ENCODE data around the gene GSK3A.

GSK3A gene

GRCh38 chr19:42242512-42243409, at the start of gene GSK3A:
TSS of gene GSK3A (minus strand) at chr19:42242602. CDS start at chr19:42242465, 137 bp downstream.
- peak; percentile 81 to 91 for DNase-seq (ENCODE audit: low read depth in 2 of 2, low spot score in 1 of 2)

- DNase-seq (ENCODE audit: low read depth in 2 of 2, low spot score in 1 of 2), result no peak
Measured at GRCh38 chr19:42291435-42291810, 49.0 kb upstream of the GSK3A start.

- no peak for DNase-seq (ENCODE audit: low read depth in 2 of 2, low spot score in 1 of 2)
Measured at GRCh38 chr19:42290523-42291434, 48.4 kb upstream of the GSK3A start.

DNA sequence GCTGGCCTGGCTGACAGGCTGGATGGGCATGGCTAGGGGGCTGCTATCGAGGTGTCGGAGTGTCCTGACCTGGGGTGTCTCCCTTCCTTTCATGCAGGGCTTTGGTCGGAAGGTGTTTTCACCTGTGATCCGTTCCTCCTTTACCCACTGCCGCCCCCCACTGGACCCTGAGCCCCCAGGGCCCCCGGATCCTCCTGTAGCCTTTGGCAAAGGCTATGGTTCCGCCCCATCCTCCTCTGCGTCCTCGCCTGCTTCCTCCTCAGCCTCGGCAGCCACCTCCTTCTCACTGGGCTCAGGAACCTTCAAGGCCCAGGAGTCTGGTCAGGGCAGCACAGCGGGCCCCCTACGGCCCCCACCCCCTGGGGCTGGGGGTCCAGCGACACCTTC, 47.7 kb upstream of the GSK3A start:
- DNase-seq (ENCODE audit: low read depth in 2 of 2, low spot score in 1 of 2), result no peak

GRCh38 chr19:42289556-42290041, 47.2 kb upstream of the GSK3A start:
- no peak for DNase-seq (ENCODE audit: low read depth in 2 of 2, low spot score in 1 of 2)

- DNase-seq (ENCODE audit: low read depth in 2 of 2, low spot score in 1 of 2), result no peak
Measured at GRCh38 chr19:42288881-42289555, 46.6 kb upstream of the GSK3A start.

GRCh38 chr19:42288387-42288786, 46.0 kb upstream of the GSK3A start:
- no peak for DNase-seq (ENCODE audit: low read depth in 2 of 2, low spot score in 1 of 2)

GRCh38 chr19:42287827-42288107, 45.4 kb upstream of the GSK3A start:
- no peak for DNase-seq (ENCODE audit: low read depth in 2 of 2, low spot score in 1 of 2)

GRCh38 chr19:42287017-42287826, 44.8 kb upstream of the GSK3A start:
- no peak for DNase-seq (ENCODE audit: low read depth in 2 of 2, low spot score in 1 of 2)

DNA sequence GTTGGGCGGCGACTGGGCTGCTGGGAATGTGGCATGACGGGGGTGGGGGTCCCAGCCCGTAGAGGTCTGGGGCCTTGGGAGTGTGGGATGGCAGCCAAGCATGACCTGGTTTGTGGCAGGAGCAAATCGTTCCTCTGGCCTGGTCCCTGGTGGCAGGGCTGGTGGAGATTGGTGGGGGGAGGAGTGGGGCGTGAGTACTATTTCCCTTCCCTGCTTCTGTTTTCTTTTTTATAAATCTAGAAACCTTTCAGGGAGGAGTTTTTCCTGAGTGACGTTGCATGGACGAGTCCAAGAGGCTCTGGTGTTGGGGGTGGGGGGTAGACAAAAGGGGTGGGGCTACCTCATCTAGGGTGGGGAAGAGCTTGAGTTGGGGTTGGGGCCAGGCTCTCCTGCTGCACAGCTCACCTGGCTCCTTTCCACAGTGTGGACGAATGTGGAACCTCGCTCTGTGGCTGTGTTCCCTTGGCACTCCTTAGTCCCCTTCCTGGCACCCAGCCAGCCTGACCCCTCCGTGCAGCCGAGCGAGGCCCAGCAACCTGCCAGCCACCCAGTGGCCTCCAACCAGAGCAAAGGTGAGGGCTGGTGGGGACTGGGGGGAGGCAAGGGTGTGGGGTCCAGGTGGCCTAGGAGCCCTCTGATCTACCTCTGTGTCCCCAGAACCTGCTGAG, 44.1 kb upstream of the GSK3A start:
- no peak for DNase-seq (ENCODE audit: low read depth in 2 of 2, low spot score in 1 of 2)

DNA sequence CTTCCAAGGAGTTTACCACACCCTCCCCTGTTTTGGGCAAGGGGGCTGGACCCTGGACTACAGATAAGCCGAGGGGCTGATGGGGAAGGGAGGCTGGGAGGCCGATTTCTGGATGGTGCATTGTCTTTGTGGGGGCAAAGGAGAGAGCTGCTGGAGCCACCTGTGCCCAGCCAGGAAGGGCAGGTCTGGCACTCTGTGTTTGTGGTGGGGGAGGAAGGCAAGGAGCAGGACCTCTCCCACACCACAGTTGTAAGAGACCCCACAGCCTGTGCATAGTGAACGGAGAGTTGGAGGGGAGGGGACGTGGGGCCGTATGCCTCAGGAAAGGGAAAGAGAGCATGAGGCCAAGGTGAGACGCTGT, 43.6 kb upstream of the GSK3A start:
- no peak for DNase-seq (ENCODE audit: low read depth in 2 of 2, low spot score in 1 of 2)

DNA sequence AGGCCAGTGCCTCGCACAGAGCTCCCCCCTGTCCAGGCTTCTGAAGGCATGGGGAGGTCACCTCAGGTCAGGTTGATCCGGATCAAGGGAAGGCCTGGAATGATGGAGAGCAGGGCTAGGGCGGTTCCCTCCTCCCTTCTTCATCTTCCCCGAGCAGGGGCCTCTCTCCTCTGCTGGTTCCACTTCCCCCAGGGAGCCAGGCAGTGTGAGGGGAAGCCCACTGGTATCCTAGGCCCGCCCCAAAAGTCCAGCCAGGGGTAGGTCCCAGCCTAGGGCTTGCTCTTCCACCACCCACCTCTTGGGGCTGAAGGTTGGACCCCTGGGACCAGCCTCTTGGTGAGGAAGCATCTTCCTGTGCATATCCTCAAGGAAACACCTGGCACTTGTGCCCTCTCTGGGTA, 43.1 kb upstream of the GSK3A start:
- no peak for DNase-seq (ENCODE audit: low read depth in 2 of 2, low spot score in 1 of 2)

DNA sequence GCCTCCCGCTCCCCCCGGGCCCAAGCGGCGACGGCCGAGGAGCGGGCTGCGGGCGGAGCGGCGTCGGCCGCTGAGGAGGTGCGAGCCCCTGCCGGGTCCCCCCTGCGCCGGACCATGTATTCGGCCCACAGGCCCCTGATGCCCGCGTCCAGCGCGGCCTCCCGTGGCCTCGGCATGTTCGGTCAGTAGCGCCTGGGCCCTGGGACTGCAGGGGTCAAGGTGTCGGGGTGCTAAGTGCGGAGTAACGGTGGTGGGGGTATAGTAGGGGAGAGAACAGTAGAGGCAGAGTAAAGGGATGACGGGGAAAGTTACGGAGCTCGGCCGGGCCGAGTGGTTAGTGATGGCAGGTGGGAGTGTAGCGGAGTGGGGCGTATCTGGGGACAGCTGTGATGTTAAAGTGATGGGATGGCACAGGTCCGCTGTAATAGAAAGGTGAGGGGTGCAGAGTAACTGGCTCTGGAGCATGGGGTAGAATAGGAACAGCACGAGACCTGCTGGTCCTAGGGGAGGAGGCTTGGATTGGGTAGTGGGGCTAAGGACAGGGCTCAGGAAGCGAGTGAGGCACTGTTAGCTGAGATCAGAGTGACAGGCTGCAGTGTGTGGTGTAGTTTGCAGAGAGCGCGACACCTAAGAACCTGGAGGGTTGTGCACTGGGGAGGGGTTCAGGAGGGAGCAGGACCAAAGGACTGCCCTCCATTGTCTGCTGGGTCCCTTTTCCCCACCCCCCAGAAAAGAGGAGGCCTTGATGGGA, 42.4 kb upstream of the GSK3A start:
- no peak for DNase-seq (ENCODE audit: low read depth in 2 of 2, low spot score in 1 of 2)

- DNase-seq (ENCODE audit: low read depth in 2 of 2, low spot score in 1 of 2), result peak; percentile 53 to 71
Measured at GRCh38 chr19:42284066-42284501, 41.7 kb upstream of the GSK3A start.

DNA sequence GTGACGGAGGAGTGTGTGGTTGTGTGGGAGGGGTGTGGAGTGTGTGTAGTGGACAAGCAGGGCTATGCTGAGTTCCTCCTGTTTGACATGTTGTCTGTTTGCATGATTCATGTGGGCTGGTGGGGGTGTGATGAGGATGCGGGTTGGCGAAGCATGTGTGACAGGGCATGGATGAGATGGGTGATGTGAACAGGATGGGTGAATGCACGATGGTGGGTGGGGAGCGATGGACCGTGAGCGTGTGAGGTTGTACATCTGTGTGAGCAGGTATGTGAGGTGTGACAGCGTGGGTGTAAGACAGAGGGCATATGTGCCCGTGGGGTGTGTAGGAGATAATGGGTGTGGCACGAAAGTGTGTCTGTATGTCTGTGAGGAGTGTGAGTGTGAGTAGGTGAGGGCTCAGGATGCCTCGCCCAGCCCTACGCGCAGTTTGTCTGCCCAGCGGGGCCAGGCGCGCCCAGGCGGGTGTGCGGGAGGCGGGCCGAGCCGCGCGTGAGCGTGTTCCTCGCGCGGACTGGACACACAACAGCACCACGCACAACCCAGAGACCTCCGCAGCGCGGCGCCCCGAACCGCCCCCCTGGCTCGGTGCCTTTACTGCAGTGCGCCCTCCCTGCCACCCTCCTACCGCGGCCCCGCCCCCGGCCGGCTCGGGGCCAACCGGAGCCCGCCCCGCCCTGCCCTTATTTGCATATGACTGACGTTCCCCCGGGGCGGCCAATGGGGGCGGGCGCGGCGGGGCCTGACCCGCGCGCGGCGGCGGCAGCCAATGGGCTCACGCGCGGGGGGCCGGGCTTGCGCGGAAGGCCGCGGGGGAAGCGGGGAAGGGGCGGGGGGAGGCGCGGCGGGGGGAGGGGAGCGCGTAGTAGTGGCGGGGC, 41.0 kb upstream of the GSK3A start:
- peak; percentile 88 to 92 for DNase-seq (ENCODE audit: low read depth in 2 of 2, low spot score in 1 of 2)

- no peak for DNase-seq (ENCODE audit: low read depth in 2 of 2, low spot score in 1 of 2)
Measured at GRCh38 chr19:42282819-42283187, 40.4 kb upstream of the GSK3A start.

DNA sequence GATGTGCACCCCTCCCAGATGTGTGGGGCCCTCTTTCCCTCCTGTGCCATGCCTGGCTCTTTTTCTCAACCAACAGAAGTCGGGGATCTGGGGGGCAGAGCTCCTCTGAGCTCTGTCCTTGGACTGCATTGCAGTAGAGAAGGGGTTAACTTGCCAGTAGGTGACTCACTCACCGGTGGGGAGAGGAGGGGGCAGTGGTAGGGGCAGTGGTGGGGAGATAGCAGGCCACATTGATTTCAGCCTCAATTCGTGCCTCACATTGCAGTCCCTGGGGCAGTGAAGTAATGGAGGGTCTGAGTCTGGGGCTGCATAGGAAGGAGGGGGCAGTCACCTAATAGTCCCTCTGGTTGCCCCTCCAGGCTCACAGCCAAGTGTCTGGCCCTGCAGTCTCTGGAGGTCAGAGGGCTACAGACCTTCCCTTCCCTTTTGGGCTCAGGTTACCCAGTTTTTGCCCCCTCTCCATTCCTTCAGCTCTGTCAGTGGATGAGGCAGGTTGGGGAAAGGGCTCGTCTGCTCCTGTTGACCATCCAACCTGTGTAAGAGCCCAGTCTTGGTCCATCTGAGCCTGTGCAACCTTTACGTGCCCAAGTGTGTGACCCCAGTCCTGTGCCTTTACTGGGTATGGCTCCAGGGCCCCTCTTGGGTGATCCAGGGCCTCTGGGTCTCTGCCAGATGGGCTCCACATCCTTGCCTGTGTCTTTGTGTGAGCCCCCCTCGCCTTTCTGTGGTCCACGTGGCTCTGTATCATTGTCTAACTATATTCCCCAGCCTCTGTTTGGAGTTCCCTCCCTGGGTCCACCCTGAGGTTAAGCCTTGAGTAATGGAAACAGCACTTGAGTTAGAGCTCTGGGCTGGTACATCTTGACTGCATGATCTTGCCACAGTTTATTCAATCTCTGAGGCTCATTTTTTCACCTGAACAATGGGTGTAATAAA, 39.7 kb upstream of the GSK3A start:
- no peak for DNase-seq (ENCODE audit: low read depth in 2 of 2, low spot score in 1 of 2)

All from stimulated activated CD8-positive, alpha-beta memory T cell treated with anti-CD3 and anti-CD28 coated beads, Interleukin-4, amount 100 ng/mL, for 1 hour (primary cell).